GM18873 (cell line): ENCODE data around the gene SMAD9.

Experiments
- ATAC-seq: cut with Tn5 transposase; IDR thresholded peaks from one replicate; pipeline ENCODE4 v1.9.1; 2021; ENCODE audit warnings: mild to moderate bottlenecking, moderate library complexity, moderate number of reproducible peaks; ENCODE audit not compliant: unreplicated experiment, low FRiP score

Gene SMAD9

DNA sequence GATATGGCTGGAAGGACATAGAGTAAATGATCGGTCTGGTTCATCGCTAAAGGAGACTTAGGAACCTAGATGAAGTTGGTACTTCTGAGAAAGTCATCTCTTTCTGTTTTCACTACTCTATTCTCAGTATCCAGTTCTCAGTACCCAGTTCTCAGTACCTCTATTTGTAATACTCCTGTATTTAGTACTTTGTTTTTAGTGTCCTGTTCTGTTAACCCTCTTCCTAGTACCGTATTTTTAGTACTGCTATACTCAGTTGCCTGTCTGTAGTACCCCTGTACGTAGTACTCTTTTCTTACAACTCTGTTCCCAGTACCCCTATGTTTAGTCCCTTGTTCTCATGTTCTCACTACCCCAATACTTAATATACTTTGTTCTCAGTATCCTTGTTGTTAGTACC, 99.8 kb downstream of the SMAD9 start:
- ATAC-seq, result peak; percentile 62

DNA sequence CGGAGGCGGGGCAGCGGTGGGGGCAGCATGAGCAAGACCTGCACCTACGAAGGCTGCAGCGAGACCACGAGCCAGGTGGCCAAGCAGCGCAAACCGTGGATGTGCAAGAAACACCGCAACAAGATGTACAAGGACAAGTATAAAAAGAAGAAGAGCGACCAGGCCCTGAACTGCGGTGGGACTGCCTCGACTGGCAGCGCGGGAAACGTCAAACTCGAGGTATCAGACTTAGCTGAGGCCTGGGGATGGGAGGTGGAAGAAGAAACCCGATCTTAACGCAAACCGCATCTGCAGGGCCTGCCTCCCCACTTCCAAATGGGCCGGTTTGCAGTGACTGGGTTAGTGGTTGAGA, 100.3 kb downstream of the SMAD9 start:
- peak; percentile 9 for ATAC-seq

DNA sequence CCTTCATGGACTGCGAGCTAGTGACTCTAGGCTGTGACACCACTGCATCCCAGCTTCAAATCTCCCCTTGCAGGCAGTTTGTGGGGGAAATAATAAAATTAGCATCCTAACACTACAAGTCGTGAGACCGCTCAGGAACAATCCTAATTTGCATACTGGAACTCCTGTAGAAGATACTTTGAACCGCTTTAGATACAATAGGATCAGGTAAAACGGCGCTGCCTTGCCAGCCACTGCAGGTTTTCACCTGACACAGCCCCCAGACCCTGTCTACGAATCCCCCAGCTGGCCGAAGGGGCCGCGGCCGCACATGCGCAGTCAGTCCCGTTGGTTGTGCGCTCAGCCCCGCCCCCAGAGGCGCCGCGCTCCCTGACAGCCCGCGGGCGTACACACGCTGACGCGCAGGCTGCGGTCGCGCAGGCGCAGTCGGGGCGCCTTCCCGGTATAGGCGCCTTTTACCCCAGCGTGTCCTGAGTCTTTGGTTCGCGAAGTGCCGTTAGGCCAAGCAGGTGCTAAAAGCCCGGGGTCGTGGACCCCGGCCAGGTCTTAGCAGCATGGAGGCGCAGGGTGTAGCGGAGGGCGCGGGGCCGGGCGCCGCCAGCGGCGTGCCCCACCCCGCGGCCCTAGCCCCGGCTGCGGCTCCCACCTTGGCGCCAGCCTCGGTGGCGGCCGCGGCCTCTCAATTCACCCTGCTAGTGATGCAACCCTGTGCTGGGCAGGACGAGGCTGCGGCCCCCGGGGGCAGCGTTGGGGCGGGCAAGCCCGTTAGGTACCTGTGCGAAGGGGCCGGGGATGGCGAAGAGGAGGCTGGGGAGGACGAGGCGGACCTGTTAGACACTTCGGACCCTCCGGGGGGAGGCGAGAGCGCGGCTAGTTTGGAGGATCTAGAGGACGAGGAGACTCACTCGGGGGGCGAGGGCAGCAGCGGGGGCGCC, 101.0 kb downstream of the SMAD9 start, which contains the start of gene RFXAP:
Gene RFXAP, plus strand, starts transcription at position 419 of the 935 bp plus-strand sequence. Its CDS starts 136 bp downstream, at position 555.
- ATAC-seq, result peak; percentile 58

DNA sequence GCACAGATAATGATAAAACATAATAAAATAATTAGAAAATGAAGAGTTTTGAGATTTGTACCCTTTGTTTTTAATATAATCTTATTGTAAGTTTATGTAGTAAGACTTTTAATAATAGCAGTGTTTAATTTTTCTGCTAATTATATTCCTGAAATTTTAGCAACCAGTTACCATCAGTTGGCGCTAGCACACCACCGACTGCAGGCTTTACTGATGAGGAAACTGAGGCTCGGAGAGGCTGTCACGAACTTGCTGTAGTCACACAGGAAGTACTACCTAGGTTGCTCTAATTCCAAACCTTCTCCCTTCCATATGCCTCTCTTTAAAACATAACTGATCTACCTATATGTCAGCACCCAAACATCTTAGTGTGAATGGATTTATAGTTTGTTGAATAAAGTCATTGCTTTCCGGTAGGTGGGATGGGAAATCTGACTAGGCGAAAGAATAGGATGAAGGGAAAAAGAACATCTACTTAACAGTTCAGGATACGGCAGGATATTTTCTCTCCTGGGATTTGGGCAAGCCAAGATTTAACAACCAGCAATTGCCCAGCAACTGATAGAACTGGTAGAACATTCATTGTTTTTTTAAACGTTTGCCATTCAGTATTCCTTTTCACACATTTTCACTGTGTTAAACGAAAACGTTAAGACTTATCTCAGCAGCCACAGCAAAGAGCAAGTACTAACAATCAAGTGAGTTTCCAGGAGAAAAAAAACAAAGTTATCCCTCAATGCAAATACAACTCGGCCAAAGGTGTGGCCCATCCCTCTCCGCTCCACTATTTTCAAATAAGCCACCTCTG, 101.8 kb downstream of the SMAD9 start:
- ATAC-seq, result no peak

GRCh38 chr13:36815062-36815461, 105.0 kb downstream of the SMAD9 start:
- no peak for ATAC-seq

DNA sequence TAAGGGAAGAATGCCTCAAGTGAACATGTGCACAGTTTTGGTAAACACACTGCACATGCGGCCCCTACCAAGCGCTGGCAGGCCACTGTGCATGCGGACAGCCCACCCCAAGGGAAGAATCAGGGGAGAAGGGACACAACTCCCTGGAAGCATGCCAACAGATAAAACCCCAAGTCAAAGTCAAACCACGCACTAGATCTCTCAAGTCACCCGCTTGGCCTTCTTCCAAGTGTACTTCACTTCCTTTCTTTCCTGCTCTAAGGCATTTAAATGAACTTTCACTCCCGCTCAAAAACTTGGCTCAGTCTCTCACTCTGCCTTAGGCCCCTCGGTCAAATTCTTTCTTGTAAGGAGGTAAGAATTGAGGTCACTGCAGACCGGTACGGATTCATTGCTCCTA, 105.6 kb downstream of the SMAD9 start:
- ATAC-seq, result no peak

GRCh38 chr13:36813225-36813624, 106.8 kb downstream of the SMAD9 start:
- ATAC-seq, result no peak

DNA sequence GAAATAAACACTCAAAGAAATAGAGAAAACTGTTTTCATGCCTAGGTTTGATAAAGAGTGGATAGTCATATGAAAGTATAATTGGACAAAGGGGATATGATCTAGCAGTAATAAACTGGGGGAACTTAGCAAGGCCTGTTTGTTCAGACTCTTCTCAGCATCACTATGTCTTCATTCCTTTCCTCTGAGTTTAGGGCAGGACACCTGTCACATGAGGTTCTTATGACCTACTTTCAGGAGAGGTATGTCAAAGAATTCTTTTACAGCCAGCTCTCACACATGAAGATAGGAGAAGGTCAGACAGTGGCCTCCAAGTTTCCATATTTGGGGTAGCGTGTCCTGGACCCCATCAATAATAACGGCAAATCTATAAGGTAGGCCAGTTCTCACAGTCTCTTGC, 112.4 kb downstream of the SMAD9 start:
- no peak for ATAC-seq

DNA sequence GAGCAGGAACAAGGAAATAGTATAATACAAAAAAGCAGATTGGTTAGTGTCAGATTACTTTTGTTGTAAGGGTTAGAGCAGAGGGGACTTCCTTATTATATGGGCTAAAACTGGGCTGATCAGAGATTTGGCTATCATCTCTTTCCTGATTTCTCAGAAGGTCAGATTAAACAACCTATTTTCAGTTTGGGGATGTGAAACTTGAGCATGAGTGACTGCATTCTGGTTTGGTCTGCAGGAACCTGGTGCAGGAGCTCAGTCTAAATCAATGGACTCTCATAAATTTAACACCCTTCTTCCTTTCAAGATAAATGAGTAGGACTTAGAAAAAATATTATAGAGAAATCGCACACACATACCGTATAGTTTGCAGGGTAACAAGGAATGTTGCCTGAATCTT, 113.9 kb downstream of the SMAD9 start:
- no peak for ATAC-seq

GRCh38 chr13:36804588-36804987, 115.5 kb downstream of the SMAD9 start:
- no peak for ATAC-seq

DNA sequence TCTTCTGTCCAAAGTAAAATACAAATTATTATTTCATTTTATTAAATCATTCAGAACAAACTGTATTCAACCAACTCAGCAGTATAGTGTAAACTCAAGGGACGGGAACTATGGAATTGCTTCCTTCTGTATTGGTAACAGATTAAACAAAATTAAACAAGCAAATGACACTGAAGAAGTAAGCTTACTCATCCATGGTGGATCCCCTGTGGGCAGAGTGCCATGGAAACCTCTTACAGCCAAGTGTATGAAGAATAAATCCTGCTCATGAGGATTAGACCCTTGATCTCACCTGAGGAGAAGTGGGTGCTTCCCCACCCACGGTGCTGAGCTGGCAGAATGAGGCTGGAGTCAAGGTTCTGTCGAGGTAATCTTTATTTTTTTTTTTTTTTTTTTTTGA, 119.0 kb downstream of the SMAD9 start:
- no peak for ATAC-seq

GRCh38 chr13:36796052-36796451, 124.0 kb downstream of the SMAD9 start:
- no peak for ATAC-seq

- ATAC-seq, result no peak
Observed at GRCh38 chr13:36795463-36795862, 124.6 kb downstream of the SMAD9 start.
